ENCODE measurements around the gene ARHGAP31. TPM values are rescaled to one million over a fixed set of nuclear protein-coding genes. Genes with fewer than 3 reads are reported as not detected.

ARHGAP31 gene
- total RNA-seq, 1 donor from 2014 or later: 48.1 TPM

- Mint-ChIP-seq H3K9me3 (ENCODE audit: unreplicated experiment) (no peaks in the 10 kb centered on the region), H3K27ac (ENCODE audit: unreplicated experiment) (no peak overlapping the region), H3K4me3 (ENCODE audit: unreplicated experiment) (no peak overlapping the region), H3K36me3 (ENCODE audit: low read depth, unreplicated experiment) (peaks cover 42% of the 10 kb centered on the region), H3K4me1 (ENCODE audit: low read depth, unreplicated experiment) (peaks cover 18% of the 10 kb centered on the region), H3K27me3 (ENCODE audit: low read depth, unreplicated experiment) (no peaks in the 10 kb centered on the region)
- TF ChIP-seq EZH2 (IDR thresholded peaks at IDR 0.05; ENCODE audit: insufficient read depth, low read length) (no peak), CTCF (IDR thresholded peaks at IDR 0.05; ENCODE audit: insufficient read depth, low read depth, low read length) (no peak)
- H3K4me3 ChIP-seq (ENCODE audit: insufficient read depth, low read depth, low read length): no peak overlapping the region
- H4K20me1 ChIP-seq (ENCODE audit: insufficient read depth, low read length): peaks cover 24% of the 10 kb centered on the region
- no peaks in the 10 kb centered on the region for H3K79me2 ChIP-seq (ENCODE audit: insufficient read depth, low read length)
- H3K9ac ChIP-seq (ENCODE audit: low read length): no peak overlapping the region
- H3K9me3 ChIP-seq (ENCODE audit: insufficient read depth, low read depth, low read length): no peaks in the 10 kb centered on the region
- no peak overlapping the region for H3K4me2 ChIP-seq (ENCODE audit: low read length)
- no peak overlapping the region for H3K27ac ChIP-seq (ENCODE audit: low read depth, low read length)
- no peaks in the 10 kb centered on the region for H3K27me3 ChIP-seq (ENCODE audit: insufficient read depth, low read length)
- FAIRE-seq (no peak), DNase-seq (ENCODE audit: low read depth) (no peak)
- no peak overlapping the region for H2AFZ ChIP-seq (ENCODE audit: low read depth, low read length)
- peaks cover 33% of the 10 kb centered on the region for H3K36me3 ChIP-seq (ENCODE audit: insufficient read depth, low read length)
- H3K4me1 ChIP-seq (ENCODE audit: insufficient read depth, low read length): no peaks in the 10 kb centered on the region
Observed at GRCh38 chr3:119408243-119408950, 114.2 kb downstream of the ARHGAP31 start.

GRCh38 chr3:119409844-119410243 is 115.7 kb downstream of the ARHGAP31 start:
- H3K27ac ChIP-seq (ENCODE audit: low read depth, low read length): no peak overlapping the region
- H4K20me1 ChIP-seq (ENCODE audit: insufficient read depth, low read length): peaks cover 24% of the 10 kb centered on the region
- Mint-ChIP-seq H3K36me3 (ENCODE audit: low read depth, unreplicated experiment) (peaks cover 41% of the 10 kb centered on the region), H3K9me3 (ENCODE audit: unreplicated experiment) (no peaks in the 10 kb centered on the region), H3K4me3 (ENCODE audit: unreplicated experiment) (no peak overlapping the region), H3K27me3 (ENCODE audit: low read depth, unreplicated experiment) (no peaks in the 10 kb centered on the region), H3K27ac (ENCODE audit: unreplicated experiment) (no peak overlapping the region), H3K4me1 (ENCODE audit: low read depth, unreplicated experiment) (peaks cover 16% of the 10 kb centered on the region)
- no peak overlapping the region for H3K4me2 ChIP-seq (ENCODE audit: low read length)
- TF ChIP-seq EZH2 (IDR thresholded peaks at IDR 0.05; ENCODE audit: insufficient read depth, low read length) (no peak), CTCF (IDR thresholded peaks at IDR 0.05; ENCODE audit: insufficient read depth, low read depth, low read length) (no peak)
- H3K36me3 ChIP-seq (ENCODE audit: insufficient read depth, low read length): peaks cover 35% of the 10 kb centered on the region
- H3K4me3 ChIP-seq (ENCODE audit: insufficient read depth, low read depth, low read length): no peak overlapping the region
- DNase-seq (ENCODE audit: low read depth) (no peak), FAIRE-seq (no peak)
- H2AFZ ChIP-seq (ENCODE audit: low read depth, low read length): no peak overlapping the region
- H3K9me3 ChIP-seq (ENCODE audit: insufficient read depth, low read depth, low read length): no peaks in the 10 kb centered on the region
- H3K27me3 ChIP-seq (ENCODE audit: insufficient read depth, low read length): no peaks in the 10 kb centered on the region
- H3K79me2 ChIP-seq (ENCODE audit: insufficient read depth, low read length): no peaks in the 10 kb centered on the region
- H3K4me1 ChIP-seq (ENCODE audit: insufficient read depth, low read length): no peaks in the 10 kb centered on the region
- no peak overlapping the region for H3K9ac ChIP-seq (ENCODE audit: low read length)

GRCh38 chr3:119413603-119414280 is 119.6 kb downstream of the ARHGAP31 start:
- no peaks in the 10 kb centered on the region for H3K27me3 ChIP-seq (ENCODE audit: insufficient read depth, low read length)
- Mint-ChIP-seq H3K4me1 (ENCODE audit: low read depth, unreplicated experiment) (peaks cover 16% of the 10 kb centered on the region), H3K27ac (ENCODE audit: unreplicated experiment) (no peak overlapping the region), H3K4me3 (ENCODE audit: unreplicated experiment) (no peak overlapping the region), H3K27me3 (ENCODE audit: low read depth, unreplicated experiment) (no peaks in the 10 kb centered on the region), H3K9me3 (ENCODE audit: unreplicated experiment) (no peaks in the 10 kb centered on the region), H3K36me3 (ENCODE audit: low read depth, unreplicated experiment) (peaks cover 44% of the 10 kb centered on the region)
- no peak overlapping the region for H3K4me2 ChIP-seq (ENCODE audit: low read length)
- no peak overlapping the region for H3K4me3 ChIP-seq (ENCODE audit: insufficient read depth, low read depth, low read length)
- no peak overlapping the region for H3K9ac ChIP-seq (ENCODE audit: low read length)
- peaks cover 5% of the 10 kb centered on the region for H3K4me1 ChIP-seq (ENCODE audit: insufficient read depth, low read length)
- H3K36me3 ChIP-seq (ENCODE audit: insufficient read depth, low read length): peaks cover 42% of the 10 kb centered on the region
- FAIRE-seq (no peak), DNase-seq (ENCODE audit: low read depth) (no peak)
- no peak overlapping the region for H3K27ac ChIP-seq (ENCODE audit: low read depth, low read length)
- no peaks in the 10 kb centered on the region for H3K79me2 ChIP-seq (ENCODE audit: insufficient read depth, low read length)
- H2AFZ ChIP-seq (ENCODE audit: low read depth, low read length): no peak overlapping the region
- no peaks in the 10 kb centered on the region for H3K9me3 ChIP-seq (ENCODE audit: insufficient read depth, low read depth, low read length)
- peaks cover 22% of the 10 kb centered on the region for H4K20me1 ChIP-seq (ENCODE audit: insufficient read depth, low read length)
- TF ChIP-seq EZH2 (IDR thresholded peaks at IDR 0.05; ENCODE audit: insufficient read depth, low read length) (no peak), CTCF (IDR thresholded peaks at IDR 0.05; ENCODE audit: insufficient read depth, low read depth, low read length) (no peak)
